Cortex of kidney (tissue), 1 donor: ENCODE data around the gene SMIM45.

ENCODE experiments used
- DNase-seq: peaks from one replicate; lab custom pipeline; 2025; lab: John Stamatoyannopoulos, UW

SMIM45 gene

GRCh38 chr22:41915786-41916493 is 36.0 kb upstream of the SMIM45 start:
- DNase-seq, result no peak

GRCh38 chr22:41916745-41917358 is 35.1 kb upstream of the SMIM45 start:
- DNase-seq, result no peak

- no peak for DNase-seq
Observed at GRCh38 chr22:41917375-41917902, 34.5 kb upstream of the SMIM45 start.

GRCh38 chr22:41917903-41918791 is 33.8 kb upstream of the SMIM45 start:
- no peak for DNase-seq

- DNase-seq, result no peak
Observed at GRCh38 chr22:41919357-41920224, 32.4 kb upstream of the SMIM45 start.

- DNase-seq, result no peak
Observed at GRCh38 chr22:41920271-41920976, 31.5 kb upstream of the SMIM45 start.

GRCh38 chr22:41922328-41922727 is 29.6 kb upstream of the SMIM45 start:
- DNase-seq, result no peak

- no peak for DNase-seq
Observed at GRCh38 chr22:41922940-41923594, 28.9 kb upstream of the SMIM45 start.

GRCh38 chr22:41923595-41924276 is 28.2 kb upstream of the SMIM45 start:
- no peak for DNase-seq

- DNase-seq, result no peak
Observed at GRCh38 chr22:41925783-41926460, 26.0 kb upstream of the SMIM45 start.

GRCh38 chr22:41927813-41928212 is 24.1 kb upstream of the SMIM45 start:
- DNase-seq, result no peak

- no peak for DNase-seq
Observed at GRCh38 chr22:41928593-41929417, 23.1 kb upstream of the SMIM45 start.

- no peak for DNase-seq
Observed at GRCh38 chr22:41929418-41929810, 22.5 kb upstream of the SMIM45 start.

- no peak for DNase-seq
Observed at GRCh38 chr22:41931701-41932269, 20.2 kb upstream of the SMIM45 start.

GRCh38 chr22:41932353-41932752 is 19.6 kb upstream of the SMIM45 start:
- no peak for DNase-seq

GRCh38 chr22:41933411-41934177 is 18.4 kb upstream of the SMIM45 start:
- no peak for DNase-seq
